Muscle layer of colon (tissue), 2 donors: Measurements from ENCODE around the gene DYRK1A.

Source experiments
- H3K27ac ChIP-seq: one replicate; pipeline ENCODE4 v1.7.0; 2013; ENCODE audit warnings: low read depth, mild to moderate bottlenecking, low read length, moderate library complexity
- H3K27me3 ChIP-seq, 2 donors: one replicate each; pipeline ENCODE4 v1.7.0; 2013; ENCODE audit warnings: low read length in 2 of 2, mild to moderate bottlenecking in 2 of 2; ENCODE audit not compliant: insufficient read depth in 2 of 2, control insufficient read depth in 1 of 2
- H3K36me3 ChIP-seq: one replicate; pipeline ENCODE4 v1.7.0; 2013; ENCODE audit warnings: mild to moderate bottlenecking, low read length; ENCODE audit not compliant: insufficient read depth
- H3K4me1 ChIP-seq: one replicate; pipeline ENCODE4 v1.7.0; 2013; ENCODE audit warnings: mild to moderate bottlenecking, low read length; ENCODE audit not compliant: insufficient read depth
- H3K4me3 ChIP-seq, 2 donors: one replicate each; pipeline ENCODE4 v1.7.0; 2013; ENCODE audit warnings: low read length in 2 of 2, low read depth in 1 of 2, mild to moderate bottlenecking in 1 of 2, moderate library complexity in 1 of 2
- H3K9ac ChIP-seq: one replicate; pipeline ENCODE4 v1.7.0; 2013; ENCODE audit warnings: low read length
- H3K9me3 ChIP-seq: one replicate; pipeline ENCODE4 v1.7.0; 2013; ENCODE audit warnings: mild to moderate bottlenecking, low read length
- donor health status: abdominal sarcoma.
- donor health status: Adenocarcinoma of cecum.

DYRK1A gene

GRCh38 chr21:37375866-37376574 lies 9.4 kb downstream of the DYRK1A start:
- no peaks in the 10 kb centered on the region for H3K9me3 ChIP-seq
- H3K9ac ChIP-seq, result no peak overlapping the region
- H3K27me3 ChIP-seq, result no peaks in the 10 kb centered on the region
- no peak overlapping the region for H3K27ac ChIP-seq
- peak overlapping the region in 1 of 2 donors; percentile 25 for H3K4me3 ChIP-seq
- H3K36me3 ChIP-seq, result no peaks in the 10 kb centered on the region
- peaks cover 62% of the 10 kb centered on the region for H3K4me1 ChIP-seq

- no peak overlapping the region for H3K9ac ChIP-seq
- no peaks in the 10 kb centered on the region for H3K36me3 ChIP-seq
- H3K4me1 ChIP-seq, result peaks cover 49% of the 10 kb centered on the region
- H3K4me3 ChIP-seq, result no peak overlapping the region
- H3K27ac ChIP-seq, result no peak overlapping the region
- no peaks in the 10 kb centered on the region for H3K27me3 ChIP-seq
- no peaks in the 10 kb centered on the region for H3K9me3 ChIP-seq
Observed at GRCh38 chr21:37378700-37379139, 12.1 kb downstream of the DYRK1A start.

GRCh38 chr21:37380349-37381323 lies 14.1 kb downstream of the DYRK1A start:
- H3K9ac ChIP-seq, result no peak overlapping the region
- peaks cover 46% of the 10 kb centered on the region for H3K4me1 ChIP-seq
- no peaks in the 10 kb centered on the region for H3K9me3 ChIP-seq
- H3K27me3 ChIP-seq, result no peaks in the 10 kb centered on the region
- no peaks in the 10 kb centered on the region for H3K36me3 ChIP-seq
- H3K27ac ChIP-seq, result peak overlapping the region; percentile 5
- no peak overlapping the region for H3K4me3 ChIP-seq

GRCh38 chr21:37381883-37382585 lies 15.5 kb downstream of the DYRK1A start:
- H3K36me3 ChIP-seq, result no peaks in the 10 kb centered on the region
- no peaks in the 10 kb centered on the region for H3K27me3 ChIP-seq
- H3K9ac ChIP-seq, result no peak overlapping the region
- H3K9me3 ChIP-seq, result no peaks in the 10 kb centered on the region
- no peak overlapping the region for H3K4me3 ChIP-seq
- no peak overlapping the region for H3K27ac ChIP-seq
- H3K4me1 ChIP-seq, result peaks cover 57% of the 10 kb centered on the region

- Histone ChIP-seq H3K4me1 (peaks cover 60% of the 10 kb centered on the region), H3K4me3 (no peak overlapping the region), H3K36me3 (no peaks in the 10 kb centered on the region), H3K27me3 (no peaks in the 10 kb centered on the region), H3K27ac (no peak overlapping the region), H3K9ac (no peak overlapping the region), H3K9me3 (no peaks in the 10 kb centered on the region)
Observed at GRCh38 chr21:37383086-37383485, 16.5 kb downstream of the DYRK1A start.

GRCh38 chr21:37383784-37384311 lies 17.3 kb downstream of the DYRK1A start:
- Histone ChIP-seq H3K9me3 (no peaks in the 10 kb centered on the region), H3K4me1 (peaks cover 54% of the 10 kb centered on the region), H3K36me3 (no peaks in the 10 kb centered on the region), H3K9ac (no peak overlapping the region), H3K4me3 (no peak overlapping the region), H3K27me3 (no peaks in the 10 kb centered on the region), H3K27ac (no peak overlapping the region)

- Histone ChIP-seq H3K36me3 (no peaks in the 10 kb centered on the region), H3K9me3 (no peaks in the 10 kb centered on the region), H3K27ac (no peak overlapping the region), H3K4me1 (peaks cover 50% of the 10 kb centered on the region), H3K4me3 (no peak overlapping the region), H3K27me3 (no peaks in the 10 kb centered on the region), H3K9ac (no peak overlapping the region)
Observed at GRCh38 chr21:37384416-37384815, 17.8 kb downstream of the DYRK1A start.

GRCh38 chr21:37385179-37385765 lies 18.7 kb downstream of the DYRK1A start:
- Histone ChIP-seq H3K4me1 (peaks cover 44% of the 10 kb centered on the region), H3K4me3 (no peak overlapping the region), H3K36me3 (no peaks in the 10 kb centered on the region), H3K27ac (no peak overlapping the region), H3K27me3 (no peaks in the 10 kb centered on the region), H3K9ac (no peak overlapping the region), H3K9me3 (no peaks in the 10 kb centered on the region)

- H3K27ac ChIP-seq, result no peak overlapping the region
- H3K36me3 ChIP-seq, result no peaks in the 10 kb centered on the region
- H3K4me1 ChIP-seq, result peaks cover 36% of the 10 kb centered on the region
- H3K27me3 ChIP-seq, result no peaks in the 10 kb centered on the region
- H3K4me3 ChIP-seq, result no peak overlapping the region
- no peak overlapping the region for H3K9ac ChIP-seq
- no peaks in the 10 kb centered on the region for H3K9me3 ChIP-seq
Observed at GRCh38 chr21:37386151-37386550, 19.6 kb downstream of the DYRK1A start.

GRCh38 chr21:37389456-37389855 lies 22.9 kb downstream of the DYRK1A start:
- Histone ChIP-seq H3K27ac (no peak overlapping the region), H3K36me3 (no peaks in the 10 kb centered on the region), H3K4me1 (peaks cover 48% of the 10 kb centered on the region), H3K4me3 (no peak overlapping the region), H3K9ac (no peak overlapping the region), H3K27me3 (no peaks in the 10 kb centered on the region), H3K9me3 (no peaks in the 10 kb centered on the region)

- no peak overlapping the region for H3K4me3 ChIP-seq
- no peaks in the 10 kb centered on the region for H3K36me3 ChIP-seq
- no peaks in the 10 kb centered on the region for H3K27me3 ChIP-seq
- no peak overlapping the region for H3K27ac ChIP-seq
- H3K9ac ChIP-seq, result no peak overlapping the region
- no peaks in the 10 kb centered on the region for H3K9me3 ChIP-seq
- H3K4me1 ChIP-seq, result peaks cover 44% of the 10 kb centered on the region
Observed at GRCh38 chr21:37391666-37392065, 25.1 kb downstream of the DYRK1A start.
